Astrocyte (in vitro differentiated cells and primary cell): ENCODE data around the gene PEPD. TPM values are rescaled to one million over a fixed set of nuclear protein-coding genes. Genes with fewer than 3 reads are reported as not detected.

Source experiments
- DNase-seq: peaks from one replicate; pipeline ENCODE4 v3.0.0-alpha.2; 2010; ENCODE audit warnings: low read depth
- FAIRE-seq: peaks from 2 replicates; lab custom pipeline; 2011; peaks lifted over from hg19 to GRCh38; lab: Jason Lieb, UNC
- H2AFZ ChIP-seq: 2 replicates; pipeline ENCODE4 v1.6.0; 2012; ENCODE audit warnings: low read depth, low read length, inconsistent platforms
- H3K27ac ChIP-seq: 2 replicates; pipeline ENCODE4 v1.5.1; 2011; ENCODE audit warnings: low read depth, low read length, inconsistent platforms
- H3K27me3 ChIP-seq: 2 replicates; pipeline ENCODE4 v1.6.0; 2011; ENCODE audit warnings: low read length, inconsistent platforms; ENCODE audit not compliant: insufficient read depth
- H3K36me3 ChIP-seq: 2 replicates; pipeline ENCODE4 v1.5.1; 2011; ENCODE audit warnings: low read length, inconsistent platforms; ENCODE audit not compliant: insufficient read depth
- H3K4me1 ChIP-seq: 2 replicates; pipeline ENCODE4 v1.5.1; 2011; ENCODE audit warnings: low read length, inconsistent platforms; ENCODE audit not compliant: insufficient read depth
- H3K4me2 ChIP-seq: 2 replicates; pipeline ENCODE4 v1.6.0; 2012; ENCODE audit warnings: low read length, inconsistent platforms
- H3K4me3 ChIP-seq: 2 replicates; pipeline ENCODE4 v1.5.1; 2011; ENCODE audit warnings: low read depth, mild to moderate bottlenecking, low read length, inconsistent platforms; ENCODE audit not compliant: insufficient read depth
- H3K79me2 ChIP-seq: 2 replicates; pipeline ENCODE4 v1.6.0; 2012; ENCODE audit warnings: mild to moderate bottlenecking, low read length, inconsistent platforms; ENCODE audit not compliant: insufficient read depth
- H3K9ac ChIP-seq: 2 replicates; pipeline ENCODE4 v1.6.0; 2012; ENCODE audit warnings: mild to moderate bottlenecking, low read length, inconsistent platforms
- H3K9me3 ChIP-seq: 2 replicates; pipeline ENCODE4 v1.5.1; 2012; ENCODE audit warnings: low read depth, mild to moderate bottlenecking, low read length, inconsistent platforms; ENCODE audit not compliant: insufficient read depth
- H4K20me1 ChIP-seq: 2 replicates; pipeline ENCODE4 v1.6.0; 2012; ENCODE audit warnings: low read length, inconsistent platforms; ENCODE audit not compliant: insufficient read depth
- H3K27ac Mint-ChIP-seq: one replicate; pipeline ENCODE4 v1.8.0; 2021; ENCODE audit warnings: mild to moderate bottlenecking, mixed read lengths; ENCODE audit not compliant: unreplicated experiment
- H3K27me3 Mint-ChIP-seq: one replicate; pipeline ENCODE4 v1.8.0; 2021; ENCODE audit warnings: low read depth, mixed read lengths; ENCODE audit not compliant: unreplicated experiment
- H3K36me3 Mint-ChIP-seq: one replicate; pipeline ENCODE4 v1.8.0; 2021; ENCODE audit warnings: low read depth, mixed read lengths; ENCODE audit not compliant: unreplicated experiment
- H3K4me1 Mint-ChIP-seq: one replicate; pipeline ENCODE4 v1.8.0; 2021; ENCODE audit warnings: low read depth, mixed read lengths; ENCODE audit not compliant: unreplicated experiment
- H3K4me3 Mint-ChIP-seq: one replicate; pipeline ENCODE4 v1.8.0; 2021; ENCODE audit warnings: mild to moderate bottlenecking, moderate library complexity, mixed read lengths; ENCODE audit not compliant: unreplicated experiment
- H3K9me3 Mint-ChIP-seq: one replicate; pipeline ENCODE4 v1.8.0; 2021; ENCODE audit warnings: mild to moderate bottlenecking, mixed read lengths; ENCODE audit not compliant: unreplicated experiment
- EZH2 ChIP-seq: IDR thresholded peaks from 2 replicates; pipeline ENCODE4 v1.6.1; 2012; ENCODE audit warnings: mild to moderate bottlenecking, low read length, inconsistent platforms; ENCODE audit not compliant: insufficient read depth
- total RNA-seq: library from RNA; stranded (reverse); gene quantifications from 2 replicates; pipeline ENCODE4 v1.2.1, GENCODE V29; 2021
- TF ChIP-seq, protein P1 (sequence below): IDR thresholded peaks from 2 replicates; pipeline ENCODE4 v1.5.1; 2011; ENCODE audit warnings: low read depth, mild to moderate bottlenecking, inconsistent platforms, low read length, moderate library complexity; ENCODE audit not compliant: insufficient read depth

The PEPD gene
- total RNA-seq, 1 donor from 2014 or later, result 37.9 TPM

DNA sequence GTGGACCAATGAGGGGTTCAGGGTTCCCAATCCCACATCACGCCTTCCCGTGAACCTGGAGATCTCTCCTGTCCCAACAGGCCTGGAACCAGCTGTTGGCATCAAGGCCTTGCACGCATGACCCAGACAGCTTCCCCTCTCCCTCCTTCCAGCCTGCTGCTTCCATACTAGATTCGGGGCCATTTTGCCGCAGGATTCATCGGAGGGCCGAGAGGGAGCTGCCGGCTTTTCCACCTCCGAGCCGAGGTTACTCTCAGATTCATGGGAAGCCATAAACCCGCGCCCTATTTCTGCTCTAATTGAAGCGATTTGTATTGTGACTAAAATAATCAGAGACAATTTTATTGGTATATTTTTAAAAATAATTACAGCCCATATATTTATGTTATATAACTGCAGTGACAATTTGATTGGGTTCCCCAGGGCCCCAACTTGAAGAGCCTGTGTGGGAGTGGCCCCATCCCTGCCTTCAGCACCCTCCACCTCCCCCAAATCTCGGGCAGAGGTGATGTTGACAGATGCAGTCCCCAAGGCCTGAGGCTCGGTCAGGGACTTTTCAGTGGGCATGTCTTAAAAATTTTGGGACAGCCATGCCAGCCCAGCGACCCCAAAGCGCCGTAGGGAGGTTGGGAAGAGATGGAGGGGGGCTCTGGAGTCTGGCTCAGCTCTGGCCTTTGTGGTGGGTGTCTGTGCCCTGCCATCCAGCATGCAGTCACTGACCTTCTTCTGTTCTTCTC is 30.8 kb upstream of the PEPD start:
- H3K4me1 Mint-ChIP-seq, result no peaks in the 10 kb centered on the region
- Histone ChIP-seq H3K27ac (no peak overlapping the region), H3K4me1 (no peaks in the 10 kb centered on the region), H3K9me3 (peaks cover 4% of the 10 kb centered on the region), H3K9ac (no peak overlapping the region), H2AFZ (no peak overlapping the region), H4K20me1 (no peaks in the 10 kb centered on the region), H3K4me2 (no peak overlapping the region), H3K27me3 (no peaks in the 10 kb centered on the region), H3K79me2 (no peaks in the 10 kb centered on the region), H3K4me3 (no peak overlapping the region), H3K36me3 (no peaks in the 10 kb centered on the region)
- H3K27me3 Mint-ChIP-seq, result peaks cover 31% of the 10 kb centered on the region
- H3K27ac Mint-ChIP-seq, result no peak overlapping the region
- H3K4me3 Mint-ChIP-seq, result no peak overlapping the region
- no peaks in the 10 kb centered on the region for H3K9me3 Mint-ChIP-seq
- TF ChIP-seq EZH2, result no peak
- TF ChIP-seq, protein P1, sequence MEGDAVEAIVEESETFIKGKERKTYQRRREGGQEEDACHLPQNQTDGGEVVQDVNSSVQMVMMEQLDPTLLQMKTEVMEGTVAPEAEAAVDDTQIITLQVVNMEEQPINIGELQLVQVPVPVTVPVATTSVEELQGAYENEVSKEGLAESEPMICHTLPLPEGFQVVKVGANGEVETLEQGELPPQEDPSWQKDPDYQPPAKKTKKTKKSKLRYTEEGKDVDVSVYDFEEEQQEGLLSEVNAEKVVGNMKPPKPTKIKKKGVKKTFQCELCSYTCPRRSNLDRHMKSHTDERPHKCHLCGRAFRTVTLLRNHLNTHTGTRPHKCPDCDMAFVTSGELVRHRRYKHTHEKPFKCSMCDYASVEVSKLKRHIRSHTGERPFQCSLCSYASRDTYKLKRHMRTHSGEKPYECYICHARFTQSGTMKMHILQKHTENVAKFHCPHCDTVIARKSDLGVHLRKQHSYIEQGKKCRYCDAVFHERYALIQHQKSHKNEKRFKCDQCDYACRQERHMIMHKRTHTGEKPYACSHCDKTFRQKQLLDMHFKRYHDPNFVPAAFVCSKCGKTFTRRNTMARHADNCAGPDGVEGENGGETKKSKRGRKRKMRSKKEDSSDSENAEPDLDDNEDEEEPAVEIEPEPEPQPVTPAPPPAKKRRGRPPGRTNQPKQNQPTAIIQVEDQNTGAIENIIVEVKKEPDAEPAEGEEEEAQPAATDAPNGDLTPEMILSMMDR, result no peak
- no peaks in the 10 kb centered on the region for H3K36me3 Mint-ChIP-seq
- FAIRE-seq (no peak), DNase-seq (no peak)

DNA sequence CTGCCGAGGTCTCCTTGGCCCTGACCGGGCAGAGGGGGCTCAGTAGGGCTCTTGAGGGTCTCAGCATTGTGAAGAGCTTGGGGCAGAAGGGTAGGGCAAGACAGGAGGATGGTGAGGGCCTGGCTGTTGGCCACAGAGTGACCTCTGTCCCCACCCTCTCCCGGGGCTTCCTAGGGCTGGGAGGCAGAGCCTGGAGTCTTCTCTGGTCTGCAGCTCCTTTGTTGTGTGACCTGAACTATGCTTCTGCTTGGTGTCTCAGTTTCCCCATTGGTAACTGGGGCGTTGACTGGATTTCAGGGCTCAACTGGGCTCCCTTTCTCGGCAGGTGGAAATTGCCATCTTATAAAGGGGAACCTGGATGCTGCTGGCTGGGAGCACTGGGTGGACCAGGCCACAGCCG is 30.1 kb upstream of the PEPD start:
- no peaks in the 10 kb centered on the region for H3K36me3 Mint-ChIP-seq
- TF ChIP-seq, protein P1, result no peak
- no peak for TF ChIP-seq EZH2
- no peak overlapping the region for H3K27ac Mint-ChIP-seq
- H3K36me3 ChIP-seq, result no peaks in the 10 kb centered on the region
- H2AFZ ChIP-seq, result no peak overlapping the region
- FAIRE-seq (no peak), DNase-seq (no peak)
- no peaks in the 10 kb centered on the region for H3K4me1 Mint-ChIP-seq
- no peak overlapping the region for H3K9ac ChIP-seq
- H3K4me3 Mint-ChIP-seq, result no peak overlapping the region
- H3K27ac ChIP-seq, result no peak overlapping the region
- H4K20me1 ChIP-seq, result no peaks in the 10 kb centered on the region
- peaks cover 2% of the 10 kb centered on the region for H3K9me3 Mint-ChIP-seq
- no peaks in the 10 kb centered on the region for H3K79me2 ChIP-seq
- no peaks in the 10 kb centered on the region for H3K27me3 ChIP-seq
- H3K9me3 ChIP-seq, result peaks cover 4% of the 10 kb centered on the region
- no peak overlapping the region for H3K4me3 ChIP-seq
- H3K4me2 ChIP-seq, result no peak overlapping the region
- H3K27me3 Mint-ChIP-seq, result peaks cover 28% of the 10 kb centered on the region
- no peaks in the 10 kb centered on the region for H3K4me1 ChIP-seq

DNA sequence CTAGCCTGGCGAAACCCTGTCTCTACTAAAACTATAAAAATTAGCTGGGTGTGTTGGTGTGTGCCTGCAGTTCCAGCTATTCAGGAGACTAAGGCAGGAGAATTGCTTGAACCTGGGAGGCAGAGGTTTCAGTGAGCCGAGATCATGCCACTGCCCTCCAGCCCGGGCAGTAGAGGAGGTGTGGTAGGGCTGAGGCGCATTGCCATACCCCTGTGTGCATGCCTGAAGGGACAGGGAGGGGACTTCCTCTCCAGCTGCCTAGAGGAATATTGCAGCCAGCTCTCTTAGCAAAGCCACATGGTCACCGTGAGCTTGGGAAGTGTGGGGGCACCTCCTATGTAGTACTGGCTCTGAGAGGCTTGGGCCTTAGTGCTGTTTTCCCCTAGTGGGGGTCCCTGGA is 29.2 kb upstream of the PEPD start:
- FAIRE-seq (no peak), DNase-seq (no peak)
- TF ChIP-seq, protein P1, result no peak
- TF ChIP-seq EZH2, result no peak
- no peaks in the 10 kb centered on the region for H3K36me3 Mint-ChIP-seq
- peaks cover 3% of the 10 kb centered on the region for H3K9me3 Mint-ChIP-seq
- H3K27me3 ChIP-seq, result no peaks in the 10 kb centered on the region
- H3K4me3 ChIP-seq, result no peak overlapping the region
- no peak overlapping the region for H3K27ac Mint-ChIP-seq
- H3K4me2 ChIP-seq, result no peak overlapping the region
- no peaks in the 10 kb centered on the region for H4K20me1 ChIP-seq
- H3K27me3 Mint-ChIP-seq, result peaks cover 25% of the 10 kb centered on the region
- H3K36me3 ChIP-seq, result no peaks in the 10 kb centered on the region
- H3K27ac ChIP-seq, result no peak overlapping the region
- no peak overlapping the region for H3K4me3 Mint-ChIP-seq
- H3K4me1 ChIP-seq, result no peaks in the 10 kb centered on the region
- H3K9ac ChIP-seq, result no peak overlapping the region
- peaks cover 4% of the 10 kb centered on the region for H3K9me3 ChIP-seq
- no peaks in the 10 kb centered on the region for H3K4me1 Mint-ChIP-seq
- H2AFZ ChIP-seq, result no peak overlapping the region
- H3K79me2 ChIP-seq, result no peaks in the 10 kb centered on the region
